Loucy (cell line): Measurements from ENCODE around the gene ZNF474.

Experiments
- CTCF ChIP-seq: fragments of 200-600 bp; sonication (generic); conservative IDR thresholded peaks from 2 replicates; pipeline ENCODE4 v1.5.1; 2014; ENCODE audit warnings: mild to moderate bottlenecking, antibody characterized with exemption, low read length
- EZH2phosphoT487 ChIP-seq: fragments of 200-600 bp; IDR thresholded peaks from 2 replicates; pipeline ENCODE4 v1.6.1; 2018; ENCODE audit warnings: antibody characterized with exemption, mild to moderate bottlenecking, moderate library complexity, borderline replicate concordance

DNA sequence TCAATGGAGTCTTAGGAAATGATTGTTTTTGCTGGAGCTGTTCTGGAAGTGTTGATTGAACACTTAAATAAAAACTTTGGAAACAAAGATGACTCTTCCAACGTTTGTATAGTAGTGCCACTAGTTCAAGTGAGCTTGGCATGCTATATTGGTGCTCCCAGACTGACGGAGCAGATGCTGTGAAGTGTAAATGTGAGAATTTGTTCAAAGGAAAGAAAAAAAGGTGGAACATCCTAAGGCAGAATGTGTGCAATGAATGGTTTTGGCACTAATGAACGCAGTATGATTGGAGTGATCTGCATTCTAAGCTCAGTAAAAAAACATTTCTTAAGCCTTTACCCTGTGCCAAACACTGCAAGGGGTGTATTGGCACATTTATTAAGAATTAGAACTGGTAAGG, 69.8 kb downstream of the ZNF474 start:
- TF ChIP-seq CTCF, result no peak
- TF ChIP-seq EZH2phosphoT487, result no peak
